Spleen (tissue), 11 donors: Measurements from ENCODE around the gene RAB1A. TPM values are rescaled to one million over a fixed set of nuclear protein-coding genes. Genes with fewer than 3 reads are reported as not detected.
"Not testable (repeated sequence)": the region's sequence is repeated elsewhere in the genome, so short reads cannot be mapped to it uniquely, and the experiment has no call there.

Experiments used
- DNase-seq: peaks from one replicate; pipeline ENCODE4 v3.0.0-alpha.2; 2020
- H3K27ac ChIP-seq, 8 donors: fragments of 200-600 bp; sonication (generic) in 7 of 8; 1 replicate in 4 of 8; 2 replicates in 4 of 8; pipeline versions ENCODE4 v1.5.0 to v1.8.0; 2016 to 2021; ENCODE audit warnings: inconsistent platforms in 4 of 8, mild to moderate bottlenecking in 4 of 8, moderate library complexity in 1 of 8
- H3K27me3 ChIP-seq, 7 donors: fragments of 200-600 bp; sonication (generic) in 6 of 7; replicated peaks in 1 of 7; 1 replicate in 4 of 7; 2 replicates in 3 of 7; pipeline versions ENCODE4 v1.5.0 to v1.8.0; 2016 to 2021; ENCODE audit warnings: inconsistent platforms in 3 of 7, mild to moderate bottlenecking in 1 of 7
- H3K36me3 ChIP-seq, 6 donors: fragments of 200-600 bp; sonication (generic) in 5 of 6; 1 replicate in 4 of 6; 2 replicates in 2 of 6; pipeline versions ENCODE4 v1.5.0 to v1.8.0; 2016 to 2021; ENCODE audit warnings: inconsistent platforms in 2 of 6
- H3K4me1 ChIP-seq, 6 donors: fragments of 200-600 bp; sonication (generic) in 5 of 6; 1 replicate in 3 of 6; 2 replicates in 3 of 6; pipeline versions ENCODE4 v1.5.0 to v1.8.0; 2016 to 2021; ENCODE audit warnings: inconsistent platforms in 3 of 6
- H3K4me3 ChIP-seq, 8 donors: fragments of 200-600 bp; sonication (generic) in 7 of 8; 1 replicate in 4 of 8; 2 replicates in 4 of 8; pipeline versions ENCODE4 v1.5.0 to v1.8.0; 2016 to 2021; ENCODE audit warnings: inconsistent platforms in 4 of 8, mild to moderate bottlenecking in 4 of 8, moderate library complexity in 2 of 8
- H3K9me3 ChIP-seq, 8 donors: fragments of 200-600 bp; sonication (generic) in 7 of 8; 1 replicate in 4 of 8; 2 replicates in 4 of 8; pipeline versions ENCODE4 v1.5.0 to v1.8.0; 2016 to 2021; ENCODE audit warnings: inconsistent platforms in 4 of 8
- CTCF ChIP-seq, 11 experiments: fragments of 200-600 bp in 7 of 11; fragments of 450-650 bp in 4 of 11; sonication (generic) in 4 of 11; IDR thresholded peaks in 8 of 11; conservative IDR thresholded peaks in 3 of 11; 1 replicate in 7 of 11; 2 replicates in 4 of 11; pipeline versions ENCODE4 v1.4.0 to v1.8.0; 2016 to 2021; ENCODE audit warnings: antibody characterized with exemption in 11 of 11, inconsistent platforms in 4 of 11, mild to moderate bottlenecking in 1 of 11
- POLR2A ChIP-seq, 3 donors: fragments of 450-650 bp; IDR thresholded peaks; one replicate each; pipeline ENCODE4 v1.5.1; 2017; ENCODE audit warnings: antibody characterized with exemption in 3 of 3, mild to moderate bottlenecking in 1 of 3
- POLR2AphosphoS5 ChIP-seq, 3 donors: sonication (generic); formaldehyde crosslinking; IDR thresholded peaks; one replicate each; pipeline ENCODE4 v1.5.1; 2017; ENCODE audit warnings: antibody characterized with exemption in 3 of 3
- WGBS, 5 donors: extraction: QIAGEN DNeasy Blood & Tissue Kit in 3 of 5; methylation state at CpG; one replicate each; pipeline versions ENCODE4 v1.1.5 to v1.1.7; 2013 to 2018; 5-methylcytosine and 5-hydroxymethylcytosine counted together
- intact Hi-C: fragments of 100-400 bp; cut with DNase I; formaldehyde crosslinking; loops from one replicate; pipeline ENCODE4 v1.15.0; 2023; ENCODE audit warnings: low total_unique reads
- polyA plus RNA-seq, 3 donors: library from polyadenylated mRNA; stranded (reverse); fragments of 200-250 nt; gene quantifications; one replicate each; pipeline ENCODE4 v1.2.1, GENCODE V29; 2013
- total RNA-seq, 7 donors: library from RNA; depleted of rRNA in 3 of 7; stranded (reverse); fragments of >200 nt in 3 of 7; fragmentation: NEBNext Ultra II Directional in 4 of 7; extraction: Animal tissue kit (Norgen Biotek cat#: 25700) in 4 of 7; gene quantifications; one replicate each; pipeline versions ENCODE4 v1.1.0 to v1.2.1, GENCODE V29; 2016 to 2021
- donor health status: healthy with polysubstance abuse.
- donor health status: DM: no; HTN: no; CAD: no; lungs with moderate emphysema.
- donor health status: DM: no; HTN: no; CAD: no.
- donor health status: Bipolar disorder and iron deficiency.
- donor health status: healthy.
- donor health status: DM: no; HTN: no; CAD: no.
- donor health status: DM: yes; HTN: yes; CAD: no.

Gene RAB1A
- total and polyA plus RNA-seq, 10 donors, result 47.7 to 101 (median 88.2) TPM

GRCh38 chr2:65158557-65158956 is 28.7 kb upstream of the RAB1A start:
- no peaks in the 10 kb centered on the region for H3K27me3 ChIP-seq
- TF ChIP-seq POLR2A (IDR thresholded peaks at IDR 0.05), result no peak
- TF ChIP-seq CTCF (IDR thresholded peaks at IDR 0.05 in 8 of 11, conservative IDR thresholded peaks at IDR 0.05 in 3 of 11), result no peak
- TF ChIP-seq POLR2AphosphoS5 (IDR thresholded peaks at IDR 0.05), result no peak
- H3K36me3 ChIP-seq, result no peaks in the 10 kb centered on the region
- no peak overlapping the region for H3K27ac ChIP-seq
- no peaks in the 10 kb centered on the region for H3K9me3 ChIP-seq
- 90 to 97% (median 92%) methylated on average over 6 of the region's 6 CpGs for WGBS, 5 donors
- no peak overlapping the region for H3K4me3 ChIP-seq
- intact Hi-C loops, result no loop called here
- no peak for DNase-seq
- peaks cover 0 to 20% (median 14%) of the 10 kb centered on the region in 6 donors for H3K4me1 ChIP-seq

- H3K9me3 ChIP-seq, intact Hi-C loops, H3K4me3 ChIP-seq, H3K27ac ChIP-seq, DNase-seq, H3K36me3 ChIP-seq, H3K27me3 ChIP-seq: not testable (repeated sequence)
- peaks cover 0 to 13% (median 10%) of the 10 kb centered on the region in 6 donors for H3K4me1 ChIP-seq
- 70 to 83% (median 73%) methylated on average over 5 to 6 of the region's 6 CpGs for WGBS, 5 donors
These were observed 27.9 kb upstream of the RAB1A start for GRCh38 chr2:65157856-65158255.

- no peaks in the 10 kb centered on the region for H3K36me3 ChIP-seq
- H3K4me3 ChIP-seq, result no peak overlapping the region
- H3K9me3 ChIP-seq, result no peaks in the 10 kb centered on the region
- H3K4me1 ChIP-seq, result peaks cover 0 to 11% (median 9%) of the 10 kb centered on the region in 6 donors
- TF ChIP-seq POLR2A (IDR thresholded peaks at IDR 0.05) (no peak), POLR2AphosphoS5 (IDR thresholded peaks at IDR 0.05) (no peak), CTCF (IDR thresholded peaks at IDR 0.05 in 8 of 11, conservative IDR thresholded peaks at IDR 0.05 in 3 of 11) (no peak)
- 69 to 88% (median 83%) methylated on average over 1 of the region's 1 CpG for WGBS, 5 donors
- no peaks in the 10 kb centered on the region for H3K27me3 ChIP-seq
- H3K27ac ChIP-seq, result no peak overlapping the region
- no peak for DNase-seq
- intact Hi-C loops, result no loop called here
These were observed 26.1 kb upstream of the RAB1A start for GRCh38 chr2:65156041-65156440.

GRCh38 chr2:65153515-65153914 is 23.6 kb upstream of the RAB1A start:
- no peaks in the 10 kb centered on the region for H3K36me3 ChIP-seq
- intact Hi-C loops, result no loop called here
- no peaks in the 10 kb centered on the region for H3K4me1 ChIP-seq
- no peak for DNase-seq
- no peak overlapping the region for H3K4me3 ChIP-seq
- H3K9me3 ChIP-seq, result no peaks in the 10 kb centered on the region
- H3K27me3 ChIP-seq, result no peaks in the 10 kb centered on the region
- no peak overlapping the region for H3K27ac ChIP-seq
- TF ChIP-seq POLR2A (IDR thresholded peaks at IDR 0.05) (no peak), POLR2AphosphoS5 (IDR thresholded peaks at IDR 0.05) (no peak), CTCF (IDR thresholded peaks at IDR 0.05 in 8 of 11, conservative IDR thresholded peaks at IDR 0.05 in 3 of 11) (no peak)
- 83 to 100% (median 94%) methylated on average over 3 of the region's 3 CpGs for WGBS, 5 donors

GRCh38 chr2:65146078-65146477 is 16.2 kb upstream of the RAB1A start:
- no peak for TF ChIP-seq CTCF (IDR thresholded peaks at IDR 0.05 in 8 of 11, conservative IDR thresholded peaks at IDR 0.05 in 3 of 11)
- TF ChIP-seq POLR2A (IDR thresholded peaks at IDR 0.05), result no peak
- TF ChIP-seq POLR2AphosphoS5 (IDR thresholded peaks at IDR 0.05), result no peak
- no peak overlapping the region for H3K4me3 ChIP-seq
- WGBS, 5 donors, result 58 to 76% (median 69%) methylated on average over 3 of the region's 3 CpGs
- H3K27me3 ChIP-seq, result no peaks in the 10 kb centered on the region
- no peaks in the 10 kb centered on the region for H3K9me3 ChIP-seq
- H3K27ac ChIP-seq, result no peak overlapping the region
- H3K4me1 ChIP-seq, result no peaks in the 10 kb centered on the region
- H3K36me3 ChIP-seq, result no peaks in the 10 kb centered on the region
- intact Hi-C loops, result no loop called here
- no peak for DNase-seq
